Calu3 (cell line): ENCODE data around the gene CHERP. TPM values are rescaled to one million over a fixed set of nuclear protein-coding genes. Genes with fewer than 3 reads are reported as not detected.
"Not testable (repeated sequence)": the region's sequence is repeated elsewhere in the genome, so short reads cannot be mapped to it uniquely, and the experiment has no call there.

Source experiments
- BruUV-seq: library from RNA; stranded (reverse); fragments of 400-500 nt; replicated peaks from 2 replicates; lab custom pipeline; 2021; lab: Mats Ljungman, UMichigan
- CTCF ChIA-PET: fragments of 300-600 bp; sonication (Branson Sonifier 250); formaldehyde crosslinking; loops from one replicate; lab custom pipeline; 2022; ENCODE audit warnings: antibody characterized with exemption; lab: Charles Lee
- DNase-seq: peaks from one replicate; pipeline ENCODE4 v3.0.0; 2022
- H3K27ac Mint-ChIP-seq: one replicate; pipeline ENCODE4 v1.8.0; 2022; ENCODE audit warnings: mixed read lengths; ENCODE audit not compliant: unreplicated experiment
- H3K27me3 Mint-ChIP-seq: one replicate; pipeline ENCODE4 v1.8.0; 2022; ENCODE audit warnings: mixed read lengths; ENCODE audit not compliant: unreplicated experiment
- H3K36me3 Mint-ChIP-seq: one replicate; pipeline ENCODE4 v1.8.0; 2022; ENCODE audit warnings: mild to moderate bottlenecking, moderate library complexity, mixed read lengths; ENCODE audit not compliant: insufficient read depth, unreplicated experiment
- H3K4me1 Mint-ChIP-seq: one replicate; pipeline ENCODE4 v1.8.0; 2022; ENCODE audit warnings: mild to moderate bottlenecking, low read depth, mixed read lengths; ENCODE audit not compliant: unreplicated experiment
- H3K4me3 Mint-ChIP-seq: one replicate; pipeline ENCODE4 v1.8.0; 2022; ENCODE audit warnings: mild to moderate bottlenecking, low read depth, moderate library complexity, mixed read lengths; ENCODE audit not compliant: unreplicated experiment
- H3K9me3 Mint-ChIP-seq: one replicate; pipeline ENCODE4 v1.8.0; 2022; ENCODE audit warnings: low read depth, mixed read lengths; ENCODE audit not compliant: unreplicated experiment
- CTCF ChIP-seq: fragments of 200-600 bp; IDR thresholded peaks from one replicate; pipeline ENCODE4 v1.8.0; 2022; ENCODE audit warnings: antibody characterized with exemption; ENCODE audit not compliant: unreplicated experiment
- intact Hi-C: fragments of 100-400 bp; cut with micrococcal nuclease; formaldehyde crosslinking; loops from one replicate; pipeline ENCODE4 v1.10.0; 2022; ENCODE audit not compliant: unreplicated experiment
- total RNA-seq: library from RNA; stranded (reverse); gene quantifications from 2 replicates; pipeline ENCODE4 v1.2.3, GENCODE V29; 2022

CHERP gene
- total RNA-seq, 1 experiment from 2014 or later: 49.3 TPM

GRCh38 chr19:16562608-16563025, 20.4 kb upstream of the CHERP start:
- CTCF ChIA-PET: interaction anchor here (0.5 kb wide), 1 partner anchor 563 kb away, joined by 4 read pairs; no protein-coding TSS in a partner anchor

GRCh38 chr19:16561382-16561781, 19.1 kb upstream of the CHERP start:
- DNase-seq: no peak
- intact Hi-C loops: no loop called here
- no peaks in the 10 kb centered on the region for H3K4me1 Mint-ChIP-seq
- H3K36me3 Mint-ChIP-seq: peaks cover 58% of the 10 kb centered on the region
- H3K27ac Mint-ChIP-seq: no peak overlapping the region
- CTCF ChIA-PET: no interaction called here
- BruUV-seq: no TSS peak
- H3K9me3 Mint-ChIP-seq: no peaks in the 10 kb centered on the region
- TF ChIP-seq CTCF: no peak
- no peaks in the 10 kb centered on the region for H3K27me3 Mint-ChIP-seq
- H3K4me3 Mint-ChIP-seq: no peak overlapping the region

More at GRCh38 chr19:16562608-16563025, 20.4 kb upstream of the CHERP start:
- no peak overlapping the region for H3K4me3 Mint-ChIP-seq
- no peaks in the 10 kb centered on the region for H3K4me1 Mint-ChIP-seq
- no peaks in the 10 kb centered on the region for H3K27me3 Mint-ChIP-seq
- TF ChIP-seq CTCF: no peak
- no peak overlapping the region for H3K27ac Mint-ChIP-seq
- H3K36me3 Mint-ChIP-seq: peaks cover 59% of the 10 kb centered on the region
- DNase-seq: no peak
- H3K9me3 Mint-ChIP-seq: no peaks in the 10 kb centered on the region
- BruUV-seq: no TSS peak
- intact Hi-C loops: no loop called here

- Mint-ChIP-seq H3K36me3 (peaks cover 50% of the 10 kb centered on the region), H3K9me3 (no peaks in the 10 kb centered on the region), H3K4me1 (no peaks in the 10 kb centered on the region), H3K4me3 (no peak overlapping the region), H3K27ac (no peak overlapping the region), H3K27me3 (no peaks in the 10 kb centered on the region)
- intact Hi-C loops: no loop called here
- CTCF ChIA-PET: interaction anchor here (0.6 kb wide), 1 partner anchor 14 kb away, joined by 3 read pairs; no protein-coding TSS in a partner anchor
- no TSS peak for BruUV-seq
- DNase-seq: no peak
- TF ChIP-seq CTCF: no peak
Measured at GRCh38 chr19:16559780-16560276, 17.6 kb upstream of the CHERP start.

GRCh38 chr19:16554776-16555175, 12.5 kb upstream of the CHERP start:
- Mint-ChIP-seq H3K27ac (no peak overlapping the region), H3K9me3 (no peaks in the 10 kb centered on the region), H3K27me3 (no peaks in the 10 kb centered on the region), H3K36me3 (peaks cover 43% of the 10 kb centered on the region), H3K4me3 (no peak overlapping the region), H3K4me1 (no peaks in the 10 kb centered on the region)
- CTCF ChIA-PET: interaction anchor here (0.7 kb wide), 1 partner anchor 103 kb away, joined by 3 read pairs; no protein-coding TSS in a partner anchor
- no TSS peak for BruUV-seq
- intact Hi-C loops: no loop called here
- no peak for TF ChIP-seq CTCF
- DNase-seq: no peak

- DNase-seq, H3K27ac Mint-ChIP-seq, H3K27me3 Mint-ChIP-seq, H3K4me1 Mint-ChIP-seq, H3K4me3 Mint-ChIP-seq, intact Hi-C loops, H3K9me3 Mint-ChIP-seq: not testable (repeated sequence)
- TSS peak; percentile 24 for BruUV-seq
- CTCF ChIA-PET: interaction anchor here (0.7 kb wide), 1 partner anchor 50 kb away, joined by 4 read pairs; no protein-coding TSS in a partner anchor
- peaks cover 22% of the 10 kb centered on the region for H3K36me3 Mint-ChIP-seq
Measured at GRCh38 chr19:16551902-16552301, 9.7 kb upstream of the CHERP start.
